NCI-H146 treated with DMSO at 0.1 percent for 48 hours (cell line): ENCODE measurements around the gene SLC35F4.
"Not testable (repeated sequence)": the region's sequence is repeated elsewhere in the genome, so short reads cannot be mapped to it uniquely, and the experiment has no call there.

Source experiments
- DNase-seq: peaks from one replicate; lab custom pipeline; 2025; ENCODE audit not compliant: unreplicated experiment; lab: John Stamatoyannopoulos, UW

SLC35F4 gene

DNA sequence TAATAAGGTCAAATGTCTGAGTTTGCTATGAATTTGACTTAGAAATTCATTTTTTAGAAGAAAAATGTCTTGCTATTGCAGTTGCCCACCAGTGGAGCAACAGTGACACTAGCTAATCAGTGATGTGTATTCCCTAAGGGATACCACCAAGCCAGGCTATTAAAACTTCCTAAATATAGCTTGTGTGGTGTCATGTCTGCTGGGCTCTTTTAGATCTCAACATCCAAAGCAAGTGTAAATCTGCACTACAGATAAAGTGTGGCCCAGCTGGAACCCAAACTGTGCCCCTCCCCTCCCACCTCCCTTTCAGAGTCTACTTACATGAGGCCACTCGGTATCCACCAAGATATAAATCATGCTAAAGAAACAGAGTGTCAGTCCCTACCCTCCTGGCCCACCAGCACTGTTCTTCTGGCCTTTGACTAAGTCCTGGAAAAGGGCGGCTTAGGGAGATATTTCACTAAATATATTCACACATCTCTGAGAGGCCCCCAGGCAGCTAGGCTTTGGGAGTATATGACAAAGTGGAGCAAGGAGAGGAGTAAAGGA, 53.8 kb downstream of the SLC35F4 start:
- no peak for DNase-seq

DNA sequence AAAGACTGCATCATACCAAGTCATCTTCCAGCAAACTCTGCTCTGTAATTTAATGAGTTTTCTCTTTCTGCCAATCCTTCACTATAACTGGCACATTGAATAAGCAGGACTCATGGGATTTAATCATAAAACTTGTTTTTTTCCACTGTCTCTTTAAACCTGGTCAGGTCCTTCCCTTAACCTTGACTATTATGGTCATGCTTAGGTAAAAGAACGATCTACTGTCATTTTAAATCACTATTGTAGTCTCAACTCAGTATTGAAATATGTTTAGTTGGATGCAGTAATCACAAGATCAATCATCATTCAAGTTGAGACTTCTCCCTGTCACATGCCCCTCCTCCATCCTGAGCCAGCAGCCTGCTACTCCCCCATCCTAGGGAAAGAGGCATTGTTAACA, 56.1 kb downstream of the SLC35F4 start:
- DNase-seq: no peak

DNA sequence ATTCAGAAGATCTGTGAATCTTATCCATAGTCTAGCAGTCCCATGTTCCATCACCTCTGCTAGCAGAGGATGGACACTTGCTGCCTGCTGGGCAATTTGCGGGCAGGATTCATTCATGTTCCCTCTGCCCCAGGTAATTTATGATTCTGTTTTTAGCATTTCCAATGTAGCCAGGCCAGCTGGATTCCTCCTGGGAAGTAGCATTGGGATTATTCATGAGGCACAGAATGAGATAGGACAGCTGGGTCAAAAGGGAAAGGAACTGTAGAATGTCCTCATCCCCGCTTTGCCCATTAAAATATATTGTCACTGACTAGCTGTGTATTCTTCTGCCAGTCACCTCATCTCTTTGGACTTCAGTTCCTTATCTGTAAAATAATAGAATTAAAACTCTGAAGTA, 68.7 kb downstream of the SLC35F4 start:
- DNase-seq: no peak

DNA sequence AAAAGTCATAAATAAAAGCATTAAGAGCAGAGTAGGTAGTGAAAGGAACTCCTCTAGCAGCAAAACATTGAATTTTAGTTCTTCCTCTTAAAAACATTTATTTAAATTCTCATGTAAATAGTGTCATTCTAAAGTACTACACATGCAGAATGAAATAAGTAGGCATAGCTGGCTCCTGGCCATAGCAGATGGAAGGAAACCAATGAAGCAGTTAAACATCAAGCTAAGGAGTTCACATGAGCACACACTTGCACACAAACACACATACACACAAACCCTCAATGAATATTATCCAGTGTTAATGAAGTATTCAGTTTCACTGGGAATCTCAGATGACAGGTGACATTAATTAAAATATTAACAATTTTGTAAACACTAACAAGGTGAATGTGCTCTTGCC, 69.3 kb downstream of the SLC35F4 start:
- DNase-seq: no peak

DNA sequence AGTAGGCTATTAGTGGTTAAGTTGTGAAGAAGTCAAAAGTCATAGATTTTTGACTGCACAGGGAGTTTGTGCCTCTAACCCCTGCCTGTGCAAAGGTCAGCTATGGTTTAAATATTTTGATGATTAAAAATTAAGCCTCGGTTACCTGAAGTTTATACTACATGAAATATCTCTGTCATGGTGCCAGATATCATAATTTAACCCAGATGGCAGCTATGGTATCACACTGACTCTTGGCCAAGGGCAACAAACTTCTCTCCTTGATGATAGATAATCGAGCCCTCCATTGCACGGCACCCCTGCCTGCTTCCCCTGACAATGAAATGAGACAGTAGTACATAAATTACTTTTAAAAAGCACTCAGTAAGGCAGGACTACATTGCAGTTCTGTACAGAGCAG, 80.8 kb downstream of the SLC35F4 start:
- DNase-seq: no peak

DNA sequence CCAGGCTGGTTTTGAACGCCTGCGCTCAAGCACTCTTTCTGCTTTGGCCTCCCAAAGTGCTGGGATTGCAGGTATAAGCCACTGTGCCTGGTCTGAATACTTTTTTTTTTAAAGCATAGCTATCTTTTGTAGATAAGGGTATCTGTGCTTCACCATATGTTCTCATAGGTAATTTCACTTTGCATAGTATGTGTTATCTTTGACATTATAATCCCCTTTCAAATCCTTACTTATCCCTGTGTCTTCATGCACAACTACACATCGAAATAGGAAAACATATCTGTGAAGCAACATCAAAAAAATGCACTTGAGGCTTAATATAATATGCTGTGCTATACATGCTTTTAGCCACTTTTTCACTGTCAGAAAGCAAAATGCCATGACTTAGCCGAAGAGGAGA, 94.1 kb downstream of the SLC35F4 start:
- DNase-seq: no peak

DNA sequence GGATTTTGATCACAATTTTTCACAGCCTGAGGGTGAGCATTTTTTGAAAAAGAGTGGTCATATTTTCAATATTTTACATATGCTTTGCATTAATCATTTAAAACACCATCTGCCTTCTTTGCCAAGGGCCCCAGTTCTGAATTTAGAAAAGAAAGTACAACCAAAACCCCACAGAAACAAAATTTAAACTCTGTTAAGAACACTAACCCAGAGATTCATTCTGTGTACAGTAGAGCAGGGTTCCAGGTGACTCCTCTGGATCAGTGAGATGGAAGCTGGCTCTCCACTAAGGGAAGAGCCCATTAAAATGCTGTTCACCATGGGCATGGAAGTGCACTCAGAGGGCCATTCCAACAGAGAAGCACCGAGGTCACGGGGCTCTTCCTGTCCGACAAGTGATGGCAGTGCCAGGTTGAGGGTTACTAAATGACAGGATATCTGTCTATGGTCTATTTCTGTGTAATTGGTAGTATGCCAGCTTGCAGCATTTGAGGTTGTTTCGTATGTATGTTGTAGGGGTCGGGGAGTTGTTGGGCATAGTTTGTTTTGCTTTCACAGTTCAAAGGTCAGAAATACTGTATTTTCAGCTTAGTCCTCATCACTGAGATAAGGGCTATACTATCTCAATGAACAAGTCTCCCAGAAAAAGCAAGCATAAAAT, 95.9 kb downstream of the SLC35F4 start:
- no peak for DNase-seq

DNA sequence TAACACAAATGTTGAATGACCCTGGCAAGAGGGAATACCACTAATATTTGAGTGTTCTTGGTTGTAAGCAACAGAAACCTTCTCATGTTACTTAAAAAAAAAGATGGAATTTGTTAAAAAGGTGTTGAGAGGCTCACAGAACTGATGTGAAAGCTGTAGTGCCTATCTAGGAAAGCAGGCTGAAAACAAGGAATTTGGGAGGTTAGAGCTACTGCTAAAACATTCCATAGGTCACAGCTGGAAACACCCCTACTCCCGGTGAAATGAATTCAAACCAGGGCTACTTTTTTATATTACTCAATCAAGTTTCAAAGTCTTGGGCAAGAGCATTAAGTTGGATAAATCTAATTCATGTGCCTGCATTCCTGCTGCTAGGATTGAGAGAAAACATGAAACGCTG, 104.1 kb downstream of the SLC35F4 start:
- DNase-seq: no peak

DNA sequence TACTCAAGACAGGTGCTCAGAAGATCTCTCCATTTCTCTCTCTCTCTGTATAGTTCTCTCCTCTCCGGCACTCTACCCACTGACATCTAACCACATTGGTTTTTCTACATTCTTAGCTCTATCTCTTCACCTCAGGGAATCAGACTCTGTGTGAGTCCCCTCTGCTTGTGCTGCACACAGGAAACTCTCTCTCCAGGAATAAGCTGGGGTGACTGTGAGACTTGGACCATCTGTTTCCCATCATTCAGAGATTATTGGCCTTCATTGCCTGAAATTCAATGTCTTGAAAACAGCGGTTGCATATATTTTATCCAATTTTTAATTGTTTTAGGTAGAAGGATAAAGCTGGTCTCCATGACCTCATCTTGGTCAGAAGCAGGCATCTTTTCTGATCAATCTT, 105.0 kb downstream of the SLC35F4 start:
- DNase-seq: no peak

DNA sequence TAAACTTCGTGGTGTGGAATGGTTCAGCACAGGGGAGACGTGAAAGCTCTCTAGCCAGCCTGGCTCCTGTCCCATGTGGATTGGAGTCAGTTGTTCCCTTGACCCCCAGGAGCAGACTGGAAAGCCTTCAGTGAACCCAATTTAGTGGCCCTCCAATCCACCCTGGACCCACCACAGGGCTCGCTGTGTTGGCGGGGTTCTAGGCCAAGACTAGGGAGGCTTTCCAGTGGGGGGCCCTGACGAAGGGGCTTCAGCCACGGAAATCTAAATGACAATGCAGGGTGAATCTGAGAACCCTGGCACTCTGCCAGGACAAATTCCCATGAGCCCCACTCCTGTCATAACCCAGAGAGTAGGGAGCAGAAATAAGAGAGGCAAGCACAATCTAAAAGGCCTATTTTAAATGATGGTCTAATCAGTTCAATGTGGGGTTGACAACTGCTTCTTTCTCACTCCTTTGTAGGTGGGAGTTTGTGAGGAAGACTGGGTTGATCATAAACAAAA, 110.8 kb downstream of the SLC35F4 start:
- DNase-seq: no peak

DNA sequence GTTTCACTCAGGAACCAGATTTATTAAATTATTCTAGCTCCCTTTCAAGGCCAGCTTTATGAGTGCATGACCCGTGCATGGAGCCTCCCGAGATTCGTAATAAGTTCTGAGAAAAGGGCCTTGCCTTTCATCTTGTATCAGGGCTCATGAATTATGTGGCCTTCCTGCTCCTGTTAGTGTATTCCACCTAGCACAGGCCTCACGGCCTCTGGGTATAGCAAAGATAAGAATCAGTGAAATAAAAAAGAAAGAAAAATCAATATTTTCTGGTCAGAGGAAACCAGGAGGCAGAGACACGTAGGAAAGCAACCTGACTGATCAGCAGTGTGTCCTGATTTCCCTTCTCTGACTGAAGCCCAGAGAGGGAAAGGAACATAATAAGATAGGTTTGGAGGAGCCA, 111.4 kb downstream of the SLC35F4 start:
- DNase-seq: no peak

DNA sequence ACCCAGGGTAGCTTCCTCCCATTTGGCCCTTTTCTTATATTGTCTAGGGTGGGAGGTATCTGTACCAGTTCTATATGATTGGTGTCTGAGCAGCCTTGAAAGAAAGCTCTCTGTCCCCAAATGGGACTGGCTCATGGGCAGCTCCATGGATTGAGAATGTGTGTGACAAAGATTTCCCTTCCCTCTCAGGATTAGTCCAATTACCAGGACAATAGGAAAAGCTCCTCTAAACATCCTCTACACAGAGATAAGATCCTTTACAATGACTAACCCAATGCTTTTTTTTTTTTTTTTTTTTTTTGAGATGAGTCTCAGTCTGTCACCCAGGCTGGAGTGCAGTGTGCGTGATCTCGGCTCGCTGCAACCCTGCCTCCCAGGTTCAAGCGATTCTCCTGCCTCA, 112.1 kb downstream of the SLC35F4 start:
- DNase-seq: no peak

DNA sequence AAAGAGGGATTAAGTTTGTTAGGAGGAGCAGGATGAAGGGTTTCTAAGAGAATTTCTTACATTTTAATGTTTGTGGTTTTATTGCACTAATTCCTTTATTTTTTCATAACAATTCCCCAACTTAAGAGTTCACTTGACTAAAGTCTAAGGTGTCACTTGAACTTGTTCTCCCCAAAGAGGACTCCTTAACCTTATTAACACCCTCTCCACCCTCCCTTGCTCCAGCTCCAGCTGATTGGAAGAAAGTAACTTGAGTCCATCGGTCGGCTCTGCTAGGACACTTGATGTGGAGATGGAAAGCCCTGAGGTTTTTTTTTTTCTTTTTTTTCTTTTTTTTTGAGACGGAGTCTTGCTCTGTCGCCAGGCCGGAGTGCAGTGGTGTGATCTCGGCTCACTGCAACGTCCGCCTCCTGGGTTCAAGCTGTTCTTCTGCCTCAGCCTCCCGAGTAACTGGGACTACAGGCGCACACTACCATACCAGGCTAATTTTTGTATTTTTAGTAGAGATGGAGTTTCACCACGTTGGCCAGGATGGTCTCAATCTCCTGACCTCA, 113.7 kb downstream of the SLC35F4 start:
- not testable (repeated sequence) for DNase-seq

DNA sequence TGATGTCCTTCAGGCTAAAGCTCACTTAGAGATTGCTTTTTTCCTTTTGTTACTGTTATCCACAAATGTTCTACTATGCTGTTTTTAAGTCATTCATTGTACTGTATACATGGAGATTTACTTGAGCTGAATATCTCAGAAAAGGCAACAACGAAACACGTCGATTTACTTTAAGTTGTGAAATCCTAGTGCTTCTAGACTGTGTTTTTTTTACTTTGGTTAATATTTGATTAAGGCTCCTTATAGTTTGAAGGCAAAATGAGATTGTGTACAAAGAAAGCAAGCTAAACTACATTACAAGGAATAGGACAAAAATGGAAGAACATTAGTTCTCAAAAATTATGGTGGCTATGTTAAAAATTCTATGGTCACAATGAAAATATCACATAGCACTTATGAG, 114.5 kb downstream of the SLC35F4 start:
- no peak for DNase-seq

DNA sequence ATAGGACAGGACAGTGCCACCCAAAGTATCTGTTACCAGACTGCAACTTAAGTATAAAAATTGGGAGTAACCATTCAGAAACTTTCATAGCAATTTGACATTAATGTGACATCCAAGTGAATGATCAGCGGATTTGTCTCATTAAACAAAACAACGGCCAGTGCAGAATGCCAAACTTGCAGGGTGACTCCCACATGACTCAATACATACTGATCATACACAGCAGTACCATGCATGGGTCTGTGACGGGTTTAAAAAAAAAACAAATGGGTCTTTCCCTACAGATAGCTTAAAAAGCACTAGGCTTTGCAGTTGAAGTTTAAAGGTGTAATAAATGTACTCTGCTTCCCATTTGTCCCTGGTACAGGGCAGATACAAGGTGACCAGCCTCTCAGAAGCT, 116.6 kb downstream of the SLC35F4 start:
- no peak for DNase-seq

DNA sequence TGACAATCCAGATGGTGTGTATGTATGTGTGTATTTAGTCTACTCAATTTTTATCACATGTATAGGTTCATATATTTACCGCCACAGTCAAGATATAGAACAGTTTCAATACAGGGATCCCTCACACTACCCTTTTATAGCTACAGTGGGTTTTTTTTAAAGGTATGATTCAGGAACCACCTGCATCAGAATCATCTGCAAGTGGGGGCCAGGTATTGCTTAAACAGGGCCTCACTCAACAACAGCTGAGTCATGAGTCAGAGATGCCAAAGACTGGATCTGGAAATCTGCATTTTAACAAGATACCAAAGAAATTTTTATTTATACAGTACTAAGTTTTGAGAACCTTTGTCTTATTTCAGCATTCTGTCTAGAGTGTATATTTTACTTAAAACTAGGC, 117.6 kb downstream of the SLC35F4 start:
- DNase-seq: no peak

DNA sequence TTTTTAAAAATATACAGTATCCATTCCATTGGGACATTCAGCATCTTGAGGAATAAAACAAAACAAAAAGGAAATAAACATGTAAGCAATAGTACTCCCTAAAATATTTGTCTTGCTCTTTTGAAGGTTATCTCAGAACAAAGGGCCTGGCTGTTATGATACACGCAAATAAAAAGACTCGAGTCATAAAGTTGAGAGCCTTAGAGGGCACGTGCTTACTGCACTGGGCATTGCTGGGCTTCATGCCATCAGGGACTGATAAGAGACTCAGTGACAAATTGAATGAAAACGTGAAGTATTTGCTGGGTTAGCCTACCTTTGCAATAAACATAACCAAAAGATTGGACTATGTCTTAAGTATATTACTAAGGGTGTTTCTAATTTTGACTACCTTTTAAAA, 118.9 kb downstream of the SLC35F4 start:
- DNase-seq: no peak

DNA sequence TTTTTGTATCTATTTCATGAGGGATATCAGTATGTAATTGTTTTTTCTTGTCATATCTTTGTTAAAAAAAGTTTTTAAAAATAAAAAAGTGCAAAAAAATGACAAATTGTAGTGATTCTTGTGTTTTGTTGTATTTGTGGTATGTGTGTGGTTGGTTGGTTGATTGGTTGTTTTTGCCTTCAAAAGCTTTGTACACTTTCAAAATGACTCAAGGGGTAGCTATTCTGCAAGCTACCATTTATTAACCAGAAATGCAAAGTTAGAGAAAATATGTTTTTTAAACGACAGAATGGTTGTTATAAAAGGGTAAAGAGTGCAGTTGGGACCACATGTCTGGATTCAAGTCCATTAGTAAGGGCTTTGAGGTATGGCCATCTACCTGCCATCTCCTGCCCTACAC, 119.3 kb downstream of the SLC35F4 start:
- no peak for DNase-seq

DNA sequence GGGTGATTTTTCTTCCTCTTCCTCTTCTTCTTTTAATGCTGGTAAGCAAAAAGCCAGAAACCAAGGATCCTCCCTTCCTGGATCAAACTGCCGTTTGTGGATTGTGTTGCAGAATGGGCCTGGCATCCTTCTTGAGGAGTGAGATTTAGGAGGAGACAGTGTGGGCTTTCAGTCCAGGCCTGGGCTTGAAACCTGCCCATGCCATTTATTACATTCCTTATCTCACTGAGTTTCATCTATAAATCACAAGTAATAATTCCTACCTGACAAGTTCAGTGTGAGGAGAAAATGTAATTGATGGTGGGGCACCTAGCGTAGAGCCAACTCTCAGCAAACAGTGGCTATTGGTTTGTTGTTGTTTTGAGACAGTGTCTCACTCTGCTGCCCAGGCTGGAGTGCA, 126.4 kb downstream of the SLC35F4 start:
- no peak for DNase-seq

DNA sequence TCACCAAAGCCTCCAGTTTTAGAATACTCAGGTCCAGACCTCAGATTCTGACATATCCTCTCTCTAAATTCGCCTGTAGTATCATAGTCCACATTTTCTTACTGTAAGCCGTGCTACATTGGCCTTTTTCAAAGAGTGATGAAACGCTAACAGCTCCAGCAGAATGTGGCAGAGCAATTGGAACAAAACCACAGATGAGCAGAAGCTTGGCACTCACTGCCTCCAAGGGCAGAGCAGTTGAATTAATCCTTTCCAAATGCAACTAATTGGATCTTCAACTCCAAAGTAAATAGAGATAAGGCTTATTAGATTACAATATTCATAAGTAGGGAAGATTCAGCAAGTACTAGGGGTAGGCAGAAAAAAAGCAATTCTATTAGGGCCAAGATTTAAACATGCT, 128.3 kb downstream of the SLC35F4 start:
- no peak for DNase-seq

DNA sequence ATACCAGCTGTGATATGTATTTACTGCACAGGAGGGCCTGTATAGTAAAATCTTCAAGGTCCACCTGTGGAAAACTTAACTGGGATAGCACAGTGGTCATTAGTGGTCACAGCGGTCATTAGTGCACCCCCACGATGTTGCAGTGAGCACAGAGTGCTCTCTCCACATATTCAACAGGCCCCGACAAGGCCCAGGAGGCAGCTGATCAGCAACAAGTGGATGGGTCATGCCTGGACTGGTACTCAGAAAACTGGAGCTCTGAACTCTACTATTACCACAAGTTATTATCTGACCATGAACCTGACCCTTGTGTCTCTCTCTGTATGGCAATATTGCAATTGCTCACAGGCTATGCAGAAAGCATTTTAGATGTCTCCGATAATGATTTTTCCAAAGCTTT, 129.5 kb downstream of the SLC35F4 start:
- DNase-seq: no peak

DNA sequence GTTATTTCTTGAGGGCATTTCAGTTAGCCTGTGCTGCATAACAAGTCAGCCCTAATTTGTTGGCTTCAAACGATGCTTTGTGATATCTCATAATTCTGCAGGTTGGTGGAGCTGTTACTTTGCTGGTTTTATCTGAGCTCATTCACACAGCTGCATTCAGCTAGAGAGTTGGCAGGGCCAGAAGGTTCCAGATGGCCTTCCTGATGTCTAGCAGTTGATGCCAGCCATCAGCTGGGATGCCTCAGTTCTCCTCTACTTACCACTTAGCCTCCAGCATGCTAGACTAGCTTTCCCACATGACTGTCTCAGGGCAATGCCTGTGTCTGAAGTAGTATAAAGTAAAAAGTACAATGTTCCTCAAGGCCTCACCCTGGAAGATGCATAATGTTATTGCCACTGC, 130.6 kb downstream of the SLC35F4 start:
- DNase-seq: no peak
